Endometrial microvascular endothelial cells (primary cell): ENCODE data around the gene TTC23. TPM values are rescaled to one million over a fixed set of nuclear protein-coding genes. Genes with fewer than 3 reads are reported as not detected.

Experiments
- in situ Hi-C: cut with HindIII; loops from 2 replicates; pipeline ENCODE4 v1.10.0; 2017; ENCODE audit warnings: low sequenced_read_pairs, low pct_unique_long_range_greater_than_20kb; ENCODE audit errors: inconsistent ontology term
- total RNA-seq: library from RNA; depleted of rRNA; stranded (reverse); fragments of >200 nt; gene quantifications from one replicate; pipeline ENCODE4 v1.2.3, GENCODE V29; 2015; ENCODE audit errors: inconsistent ontology term

TTC23 gene
- total RNA-seq, 1 donor from 2014 or later: 8.1 TPM

- in situ Hi-C loops: no loop called here
Observed at GRCh38 chr15:99146661-99147060, 102.7 kb downstream of the TTC23 start.

DNA sequence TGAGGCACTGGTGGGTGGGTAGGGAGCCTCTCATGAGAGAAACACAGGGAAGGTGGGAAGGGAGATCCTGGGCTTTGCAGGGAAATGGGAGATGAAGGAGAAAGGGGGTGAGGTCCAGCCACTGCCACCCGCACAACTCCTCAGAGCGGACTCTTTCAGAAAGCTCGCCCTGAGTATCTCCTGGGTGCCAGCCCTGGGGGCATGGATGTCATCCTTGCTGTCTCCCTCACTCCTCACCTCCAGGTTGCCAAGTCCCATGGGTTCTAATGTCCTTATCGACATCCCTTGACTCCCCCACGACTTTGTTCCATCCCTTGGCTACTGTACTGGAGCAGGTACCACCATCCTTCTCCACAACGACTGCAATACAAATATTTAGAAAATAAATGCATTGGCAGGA is 103.6 kb downstream of the TTC23 start:
- in situ Hi-C loops: no loop called here

DNA sequence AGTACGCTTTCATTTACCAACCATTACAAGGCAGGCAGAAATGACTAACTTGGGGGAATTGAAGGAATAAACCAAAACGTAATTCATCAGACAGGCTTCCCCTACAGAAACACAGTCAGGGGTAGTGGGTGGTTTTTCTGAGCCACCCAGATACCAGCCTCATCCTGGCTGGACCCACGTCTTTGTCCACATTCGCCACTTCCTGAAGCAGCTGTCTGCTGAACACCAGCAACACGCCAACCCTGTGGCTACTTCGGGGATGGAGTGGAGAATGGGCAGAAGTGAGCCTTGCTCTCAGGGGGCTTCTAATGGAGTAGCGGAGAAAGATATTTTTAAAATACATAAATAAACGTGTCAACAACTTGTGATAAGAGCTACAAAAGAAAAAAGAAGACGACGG is 104.4 kb downstream of the TTC23 start:
- in situ Hi-C loops: no loop called here

GRCh38 chr15:99143655-99144610 is 105.4 kb downstream of the TTC23 start:
- in situ Hi-C loops: no loop called here

- in situ Hi-C loops: no loop called here
Observed at GRCh38 chr15:99143242-99143641, 106.1 kb downstream of the TTC23 start.

GRCh38 chr15:99142562-99142961 is 106.8 kb downstream of the TTC23 start:
- in situ Hi-C loops: no loop called here

- in situ Hi-C loops: no loop called here
Observed at GRCh38 chr15:99141943-99142342, 107.4 kb downstream of the TTC23 start.

- in situ Hi-C loops: no loop called here
Observed at GRCh38 chr15:99140590-99140989, 108.8 kb downstream of the TTC23 start.

DNA sequence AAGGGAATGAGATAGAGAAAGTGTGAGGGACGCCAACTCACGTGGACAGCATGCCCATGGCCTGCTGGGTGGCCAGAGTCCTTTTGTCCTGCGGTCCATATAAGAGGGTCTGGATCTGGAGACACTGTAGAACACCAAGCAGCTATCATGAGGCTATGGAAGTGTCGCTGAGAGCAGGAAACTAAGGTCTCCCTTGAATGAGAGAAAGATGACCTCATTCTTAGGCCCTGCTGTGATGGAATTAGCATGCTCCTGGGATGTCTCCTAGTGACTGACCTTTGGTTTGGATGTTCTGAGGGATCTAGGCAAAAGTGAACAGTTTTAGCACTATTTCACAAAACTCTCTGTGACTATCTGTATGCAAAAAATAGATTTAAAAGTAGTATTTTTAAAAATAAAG is 110.1 kb downstream of the TTC23 start:
- in situ Hi-C loops: no loop called here

- in situ Hi-C loops: no loop called here
Observed at GRCh38 chr15:99138491-99138982, 110.8 kb downstream of the TTC23 start.

GRCh38 chr15:99137877-99138276 is 111.5 kb downstream of the TTC23 start:
- in situ Hi-C loops: no loop called here

DNA sequence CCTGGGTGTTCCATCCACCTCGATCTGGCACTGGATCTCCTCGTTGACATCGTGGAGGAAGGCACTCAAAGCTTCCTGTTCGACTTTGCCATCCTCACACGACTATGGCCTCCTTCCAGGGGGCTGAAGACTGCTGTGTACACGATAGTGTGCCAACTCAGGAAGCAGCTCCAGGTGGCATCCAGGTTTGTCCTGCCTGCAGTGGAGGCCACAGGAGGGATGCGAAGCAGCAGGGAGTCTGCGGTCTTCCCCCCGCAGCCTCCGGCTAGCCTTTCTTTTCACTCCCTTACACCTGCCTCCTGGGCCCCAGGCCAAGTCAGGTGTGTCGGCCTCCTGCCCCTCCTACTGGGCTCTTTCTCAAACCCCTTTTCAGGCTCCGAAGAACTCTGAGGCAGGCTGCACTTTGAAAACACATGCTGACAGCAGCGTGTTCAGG is 112.3 kb downstream of the TTC23 start:
- in situ Hi-C loops: no loop called here

- in situ Hi-C loops: no loop called here
Observed at GRCh38 chr15:99135194-99135593, 114.2 kb downstream of the TTC23 start.

- in situ Hi-C loops: no loop called here
Observed at GRCh38 chr15:99134317-99134821, 115.0 kb downstream of the TTC23 start.

GRCh38 chr15:99132634-99133287 is 116.6 kb downstream of the TTC23 start:
- in situ Hi-C loops: no loop called here

- in situ Hi-C loops: no loop called here
Observed at GRCh38 chr15:99132122-99132521, 117.3 kb downstream of the TTC23 start.

DNA sequence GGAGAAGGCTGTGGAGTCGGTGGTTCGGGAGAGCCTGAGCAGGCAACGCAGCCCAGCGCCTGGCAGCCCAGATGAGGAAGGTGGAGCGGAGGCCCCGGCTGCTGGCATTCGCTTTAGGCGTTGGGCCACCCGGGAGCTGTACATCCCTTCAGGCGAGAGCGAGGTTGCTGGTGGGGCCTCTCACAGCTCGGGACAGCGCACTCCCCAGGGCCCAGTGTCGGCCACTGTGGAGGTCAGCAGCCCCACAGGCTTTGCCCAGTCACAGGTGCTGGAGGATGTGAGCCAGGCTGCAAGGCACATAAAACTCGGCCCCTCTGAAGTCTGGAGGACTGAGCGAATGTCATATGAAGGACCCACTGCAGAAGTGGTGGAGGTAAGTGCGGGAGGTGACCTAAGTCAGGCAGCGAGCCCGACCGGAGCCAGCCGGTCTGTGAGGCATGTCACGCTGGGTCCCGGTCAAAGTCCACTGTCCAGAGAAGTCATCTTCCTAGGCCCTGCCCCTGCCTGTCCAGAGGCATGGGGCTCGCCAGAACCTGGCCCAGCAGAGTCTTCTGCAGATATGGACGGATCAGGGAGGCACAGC is 117.8 kb downstream of the TTC23 start:
- in situ Hi-C loops: no loop called here

DNA sequence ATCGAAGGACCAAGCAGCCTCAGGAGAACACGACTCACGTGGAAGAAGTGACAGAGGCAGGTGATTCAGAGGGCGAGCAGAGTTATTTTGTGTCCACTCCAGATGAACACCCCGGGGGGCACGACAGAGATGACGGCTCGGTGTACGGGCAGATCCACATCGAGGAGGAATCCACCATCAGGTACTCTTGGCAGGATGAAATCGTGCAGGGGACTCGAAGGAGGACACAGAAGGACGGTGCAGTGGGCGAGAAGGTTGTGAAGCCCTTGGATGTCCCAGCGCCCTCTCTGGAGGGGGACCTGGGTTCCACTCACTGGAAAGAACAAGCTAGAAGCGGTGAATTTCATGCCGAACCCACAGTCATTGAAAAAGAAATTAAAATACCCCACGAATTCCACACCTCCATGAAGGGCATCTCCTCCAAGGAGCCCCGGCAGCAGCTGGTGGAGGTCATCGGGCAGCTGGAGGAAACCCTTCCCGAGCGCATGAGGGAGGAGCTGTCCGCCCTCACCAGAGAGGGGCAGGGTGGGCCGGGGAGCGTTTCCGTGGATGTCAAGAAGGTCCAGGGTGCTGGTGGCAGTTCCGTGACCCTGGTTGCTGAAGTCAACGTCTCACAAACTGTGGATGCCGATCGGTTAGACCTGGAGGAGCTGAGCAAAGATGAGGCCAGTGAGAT is 118.5 kb downstream of the TTC23 start:
- in situ Hi-C loops: no loop called here

GRCh38 chr15:99130314-99130713 is 119.1 kb downstream of the TTC23 start:
- in situ Hi-C loops: no loop called here
